HG03066 (cell line): ENCODE data around the gene DPH5.
"Not testable (repeated sequence)": the region's sequence is repeated elsewhere in the genome, so short reads cannot be mapped to it uniquely, and the experiment has no call there.

Source experiments
- ATAC-seq: cut with Tn5 transposase; IDR thresholded peaks from one replicate; pipeline ENCODE4 v1.9.1; 2021; ENCODE audit warnings: low read depth; ENCODE audit not compliant: unreplicated experiment

The DPH5 gene

GRCh38 chr1:100989306-100990077, 36.1 kb downstream of the DPH5 start:
- no peak for ATAC-seq

- ATAC-seq, result no peak
Measured at GRCh38 chr1:100988121-100988520, 37.5 kb downstream of the DPH5 start.

- no peak for ATAC-seq
Measured at GRCh38 chr1:100982793-100983192, 42.8 kb downstream of the DPH5 start.

- no peak for ATAC-seq
Measured at GRCh38 chr1:100979631-100980030, 46.0 kb downstream of the DPH5 start.

GRCh38 chr1:100976936-100977335, 48.6 kb downstream of the DPH5 start:
- no peak for ATAC-seq

- no peak for ATAC-seq
Measured at GRCh38 chr1:100972185-100972584, 53.4 kb downstream of the DPH5 start.

GRCh38 chr1:100971021-100971420, 54.6 kb downstream of the DPH5 start:
- no peak for ATAC-seq

- ATAC-seq, result no peak
Measured at GRCh38 chr1:100969327-100969726, 56.3 kb downstream of the DPH5 start.

- ATAC-seq, result no peak
Measured at GRCh38 chr1:100968621-100969020, 57.0 kb downstream of the DPH5 start.

GRCh38 chr1:100960098-100960497, 65.5 kb downstream of the DPH5 start:
- ATAC-seq, result no peak

GRCh38 chr1:100959502-100960060, 66.0 kb downstream of the DPH5 start:
- no peak for ATAC-seq

- no peak for ATAC-seq
Measured at GRCh38 chr1:100955322-100955721, 70.3 kb downstream of the DPH5 start.

GRCh38 chr1:100953960-100954730, 71.4 kb downstream of the DPH5 start:
- ATAC-seq, result no peak

GRCh38 chr1:100952970-100953369, 72.6 kb downstream of the DPH5 start:
- ATAC-seq, result not testable (repeated sequence)

- no peak for ATAC-seq
Measured at GRCh38 chr1:100952104-100952745, 73.4 kb downstream of the DPH5 start.

- no peak for ATAC-seq
Measured at GRCh38 chr1:100950781-100951180, 74.8 kb downstream of the DPH5 start.

GRCh38 chr1:100950337-100950736, 75.2 kb downstream of the DPH5 start:
- ATAC-seq, result no peak

- ATAC-seq, result not testable (repeated sequence)
Measured at GRCh38 chr1:100949515-100950158, 75.9 kb downstream of the DPH5 start.

- not testable (repeated sequence) for ATAC-seq
Measured at GRCh38 chr1:100948721-100949405, 76.7 kb downstream of the DPH5 start.

GRCh38 chr1:100947816-100948215, 77.8 kb downstream of the DPH5 start:
- ATAC-seq, result not testable (repeated sequence)
